Lower lobe of right lung (tissue), 2 donors: ENCODE data around the gene HNF1A. TPM values are rescaled to one million over a fixed set of nuclear protein-coding genes. Genes with fewer than 3 reads are reported as not detected.

Source experiments
- ATAC-seq, 2 donors: fragments of 200-7000 bp; cut with Tn5 transposase; one replicate each; pipeline ENCODE4 v1.9.1; 2020 to 2022; ENCODE audit warnings: mild to moderate bottlenecking in 2 of 2, moderate library complexity in 2 of 2
- DNase-seq: peaks from one replicate; pipeline ENCODE4 v3.0.0-alpha.2; 2020
- H3K27ac ChIP-seq: fragments of 200-600 bp; one replicate; pipeline ENCODE4 v1.8.0; 2022
- H3K27me3 ChIP-seq: fragments of 200-600 bp; one replicate; pipeline ENCODE4 v1.8.0; 2022; ENCODE audit warnings: low read depth
- H3K36me3 ChIP-seq: fragments of 200-600 bp; one replicate; pipeline ENCODE4 v1.8.0; 2022; ENCODE audit warnings: mild to moderate bottlenecking
- H3K4me1 ChIP-seq: fragments of 200-600 bp; one replicate; pipeline ENCODE4 v1.8.0; 2022
- H3K4me3 ChIP-seq: fragments of 200-600 bp; one replicate; pipeline ENCODE4 v1.8.0; 2022; ENCODE audit warnings: mild to moderate bottlenecking
- H3K9me3 ChIP-seq: fragments of 200-600 bp; one replicate; pipeline ENCODE4 v1.8.0; 2022
- intact Hi-C: fragments of 100-400 bp; cut with DNase I; formaldehyde crosslinking; loops from one replicate; pipeline ENCODE4 v1.11.0; 2022
- total RNA-seq: library from RNA; stranded (reverse); fragmentation: NEBNext Ultra II Directional; extraction: Animal tissue kit (Norgen Biotek cat#: 25700); gene quantifications from one replicate; pipeline ENCODE4 v1.2.1, GENCODE V29; 2021
- TF ChIP-seq, protein P1 (sequence below): fragments of 200-600 bp; IDR thresholded peaks from one replicate; pipeline ENCODE4 v1.8.0; 2022; ENCODE audit warnings: antibody characterized with exemption, mild to moderate bottlenecking
- donor health status: DM: no; HTN: yes; CAD: no; lungs with severe emphysema.

Gene HNF1A
- total RNA-seq, 1 donor from 2014 or later: 0.24 TPM

DNA sequence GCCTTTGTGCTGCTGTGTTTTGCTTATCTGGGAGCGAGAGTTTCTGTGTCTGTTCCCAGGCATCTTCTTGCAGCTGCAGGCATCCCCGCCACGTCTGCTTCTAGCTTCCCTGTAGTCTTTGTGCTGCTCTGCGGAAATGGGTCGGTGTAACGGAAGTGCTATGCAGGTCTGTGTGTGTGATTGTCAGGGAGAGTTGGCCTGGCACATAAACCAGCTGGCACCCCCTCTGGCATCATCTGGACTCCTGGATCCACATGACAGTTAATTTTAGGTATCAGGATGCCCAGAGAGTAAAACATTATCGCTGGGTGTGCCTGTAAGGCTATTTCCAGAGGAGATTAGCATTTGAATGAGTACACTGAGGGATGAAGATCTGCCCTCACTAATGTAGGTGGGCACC is 70.1 kb downstream of the HNF1A start:
- DNase-seq (no peak), ATAC-seq (no peak)
- Histone ChIP-seq H3K4me1 (no peaks in the 10 kb centered on the region), H3K4me3 (no peak overlapping the region), H3K27ac (no peak overlapping the region), H3K9me3 (no peaks in the 10 kb centered on the region), H3K27me3 (no peaks in the 10 kb centered on the region), H3K36me3 (no peaks in the 10 kb centered on the region)
- TF ChIP-seq, protein P1, sequence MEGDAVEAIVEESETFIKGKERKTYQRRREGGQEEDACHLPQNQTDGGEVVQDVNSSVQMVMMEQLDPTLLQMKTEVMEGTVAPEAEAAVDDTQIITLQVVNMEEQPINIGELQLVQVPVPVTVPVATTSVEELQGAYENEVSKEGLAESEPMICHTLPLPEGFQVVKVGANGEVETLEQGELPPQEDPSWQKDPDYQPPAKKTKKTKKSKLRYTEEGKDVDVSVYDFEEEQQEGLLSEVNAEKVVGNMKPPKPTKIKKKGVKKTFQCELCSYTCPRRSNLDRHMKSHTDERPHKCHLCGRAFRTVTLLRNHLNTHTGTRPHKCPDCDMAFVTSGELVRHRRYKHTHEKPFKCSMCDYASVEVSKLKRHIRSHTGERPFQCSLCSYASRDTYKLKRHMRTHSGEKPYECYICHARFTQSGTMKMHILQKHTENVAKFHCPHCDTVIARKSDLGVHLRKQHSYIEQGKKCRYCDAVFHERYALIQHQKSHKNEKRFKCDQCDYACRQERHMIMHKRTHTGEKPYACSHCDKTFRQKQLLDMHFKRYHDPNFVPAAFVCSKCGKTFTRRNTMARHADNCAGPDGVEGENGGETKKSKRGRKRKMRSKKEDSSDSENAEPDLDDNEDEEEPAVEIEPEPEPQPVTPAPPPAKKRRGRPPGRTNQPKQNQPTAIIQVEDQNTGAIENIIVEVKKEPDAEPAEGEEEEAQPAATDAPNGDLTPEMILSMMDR: no peak
- intact Hi-C loops: no loop called here

DNA sequence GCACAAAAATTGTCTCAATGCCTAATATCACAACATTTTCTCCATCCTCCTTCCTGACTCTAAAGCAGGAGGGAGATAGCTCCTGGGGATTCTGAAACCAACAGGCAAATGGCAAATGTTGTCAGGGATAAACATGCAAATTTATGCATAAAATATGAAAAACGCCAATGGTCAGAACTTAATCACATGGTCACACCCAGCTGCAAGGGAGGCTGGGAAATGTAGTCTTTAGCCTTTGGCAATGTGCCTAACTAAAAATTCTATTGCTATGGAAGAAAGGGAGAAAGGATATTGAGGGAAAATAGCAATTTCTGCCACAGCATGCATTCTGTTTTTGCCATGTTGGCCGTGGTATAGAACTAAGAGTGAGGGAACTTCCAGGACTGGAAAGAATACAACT is 72.4 kb downstream of the HNF1A start:
- intact Hi-C loops: no loop called here
- H3K27ac ChIP-seq: no peak overlapping the region
- TF ChIP-seq, protein P1: no peak

More for the DNA sequence above, 72.4 kb downstream of the HNF1A start:
- Histone ChIP-seq H3K4me1 (no peaks in the 10 kb centered on the region), H3K27me3 (no peaks in the 10 kb centered on the region), H3K36me3 (no peaks in the 10 kb centered on the region), H3K4me3 (no peak overlapping the region), H3K9me3 (no peaks in the 10 kb centered on the region)
- no peak for DNase-seq
- no peak for ATAC-seq

Other genes with a start within 250 kb of the HNF1A start
- 44.0 TPM for gene SPPL3, start 74.2 kb upstream of the HNF1A start, total RNA-seq
- gene C12orf43, start 37.9 kb downstream of the HNF1A start, total RNA-seq: 12.3 TPM
- gene OASL, start 60.7 kb downstream of the HNF1A start, total RNA-seq: 21.1 TPM
- 20.5 TPM for gene P2RX7, start 154.3 kb downstream of the HNF1A start, total RNA-seq
- 65.8 TPM for gene P2RX4, start 231.6 kb downstream of the HNF1A start, total RNA-seq